Measurements from ENCODE around the gene MTPN.

- no peak for TF ChIP-seq POLR2AphosphoS5 (IDR thresholded peaks at IDR 0.05)
- TF ChIP-seq CTCF (IDR thresholded peaks at IDR 0.05) = no peak
- no peak for TF ChIP-seq POLR2A (IDR thresholded peaks at IDR 0.05)
Measured at GRCh38 chr7:135913404-135913803, 63.8 kb downstream of the MTPN start.
